ENCODE data around the gene RFPL3.

DNA sequence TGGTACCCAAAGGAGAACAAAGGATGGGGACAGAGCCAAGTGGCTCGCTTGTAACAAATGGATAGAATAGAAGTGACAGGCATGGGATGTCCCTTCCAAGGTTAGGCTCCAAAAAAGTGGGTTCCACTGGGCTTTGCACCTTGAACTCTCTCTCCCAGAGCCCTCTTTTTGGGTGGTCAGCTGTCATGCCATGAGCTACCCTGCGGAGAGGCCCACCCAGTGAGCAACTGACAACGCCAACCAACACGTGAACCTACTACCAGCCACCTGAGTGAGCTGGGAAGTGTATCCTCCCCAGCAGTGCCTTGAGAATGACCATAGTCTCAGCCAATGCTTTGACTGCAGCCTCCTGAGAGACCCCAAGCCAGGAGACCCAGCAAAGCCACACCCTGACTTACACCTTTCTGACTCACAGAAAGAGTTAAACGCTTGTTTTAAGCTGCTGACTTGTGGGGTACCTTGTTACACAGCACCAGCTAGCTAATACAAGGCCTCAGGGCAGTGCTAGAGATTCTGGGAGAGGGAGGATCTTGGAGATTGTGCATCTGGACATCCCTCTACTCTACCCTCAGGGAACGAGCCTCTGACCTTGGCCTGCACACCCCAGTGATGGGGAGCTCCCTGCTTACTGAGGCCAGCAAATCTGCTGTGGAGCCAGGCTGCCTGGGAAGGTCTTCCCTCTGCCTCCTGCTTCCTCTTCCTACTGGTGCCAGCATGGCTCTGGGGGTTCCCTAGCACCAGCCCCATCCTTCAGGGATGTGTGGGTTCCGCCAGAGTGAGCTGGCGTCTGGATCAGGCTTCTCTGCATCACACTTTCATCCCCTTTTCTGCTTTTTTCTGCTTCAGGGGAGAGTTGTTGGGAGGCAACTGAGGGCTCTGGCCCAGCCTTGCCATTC is 29.1 kb upstream of the RFPL3 start:
- TF ChIP-seq, protein P1, sequence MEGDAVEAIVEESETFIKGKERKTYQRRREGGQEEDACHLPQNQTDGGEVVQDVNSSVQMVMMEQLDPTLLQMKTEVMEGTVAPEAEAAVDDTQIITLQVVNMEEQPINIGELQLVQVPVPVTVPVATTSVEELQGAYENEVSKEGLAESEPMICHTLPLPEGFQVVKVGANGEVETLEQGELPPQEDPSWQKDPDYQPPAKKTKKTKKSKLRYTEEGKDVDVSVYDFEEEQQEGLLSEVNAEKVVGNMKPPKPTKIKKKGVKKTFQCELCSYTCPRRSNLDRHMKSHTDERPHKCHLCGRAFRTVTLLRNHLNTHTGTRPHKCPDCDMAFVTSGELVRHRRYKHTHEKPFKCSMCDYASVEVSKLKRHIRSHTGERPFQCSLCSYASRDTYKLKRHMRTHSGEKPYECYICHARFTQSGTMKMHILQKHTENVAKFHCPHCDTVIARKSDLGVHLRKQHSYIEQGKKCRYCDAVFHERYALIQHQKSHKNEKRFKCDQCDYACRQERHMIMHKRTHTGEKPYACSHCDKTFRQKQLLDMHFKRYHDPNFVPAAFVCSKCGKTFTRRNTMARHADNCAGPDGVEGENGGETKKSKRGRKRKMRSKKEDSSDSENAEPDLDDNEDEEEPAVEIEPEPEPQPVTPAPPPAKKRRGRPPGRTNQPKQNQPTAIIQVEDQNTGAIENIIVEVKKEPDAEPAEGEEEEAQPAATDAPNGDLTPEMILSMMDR (conservative IDR thresholded peaks at IDR 0.05; ENCODE audit: low read depth, low read length): no peak
- TF ChIP-seq EZH2phosphoT487 (IDR thresholded peaks at IDR 0.05; ENCODE audit: borderline replicate concordance, low read length): no peak
- TF ChIP-seq EZH2 (IDR thresholded peaks at IDR 0.05; ENCODE audit: low read length, unreplicated experiment): no peak
